Stimulated activated CD8-positive, alpha-beta memory T cell treated with anti-CD3 and anti-CD28 coated beads, Interleukin-4, amount 100 ng/mL, for 24 hours (primary cell): ENCODE results near the gene GRB10.
"Not testable (repeated sequence)": the region's sequence is repeated elsewhere in the genome, so short reads cannot be mapped to it uniquely, and the experiment has no call there.

Experiments used
- DNase-seq: peaks from one replicate; pipeline ENCODE4 v3.0.0-alpha.2; 2020; ENCODE audit warnings: low read depth

The GRB10 gene

GRCh38 chr7:50743016-50743415, 39.7 kb downstream of the GRB10 start:
- no peak for DNase-seq

GRCh38 chr7:50742401-50742800, 40.3 kb downstream of the GRB10 start:
- DNase-seq = no peak

- peak; percentile 30 for DNase-seq
Observed at GRCh38 chr7:50739744-50740435, 42.8 kb downstream of the GRB10 start.

GRCh38 chr7:50738932-50739331, 43.8 kb downstream of the GRB10 start:
- DNase-seq = no peak

- not testable (repeated sequence) for DNase-seq
Observed at GRCh38 chr7:50735836-50736235, 46.9 kb downstream of the GRB10 start.

- no peak for DNase-seq
Observed at GRCh38 chr7:50735333-50735732, 47.4 kb downstream of the GRB10 start.

GRCh38 chr7:50734246-50734645, 48.5 kb downstream of the GRB10 start:
- DNase-seq = no peak

GRCh38 chr7:50733552-50733951, 49.1 kb downstream of the GRB10 start:
- DNase-seq = no peak

- DNase-seq = no peak
Observed at GRCh38 chr7:50731703-50732582, 50.8 kb downstream of the GRB10 start.

- no peak for DNase-seq
Observed at GRCh38 chr7:50730446-50731400, 52.0 kb downstream of the GRB10 start.

GRCh38 chr7:50729962-50730361, 52.7 kb downstream of the GRB10 start:
- no peak for DNase-seq

GRCh38 chr7:50728184-50728583, 54.5 kb downstream of the GRB10 start:
- DNase-seq = no peak

- no peak for DNase-seq
Observed at GRCh38 chr7:50727711-50728110, 55.0 kb downstream of the GRB10 start.

GRCh38 chr7:50727072-50727471, 55.6 kb downstream of the GRB10 start:
- no peak for DNase-seq

GRCh38 chr7:50725774-50726173, 56.9 kb downstream of the GRB10 start:
- DNase-seq = no peak

GRCh38 chr7:50724526-50725520, 57.9 kb downstream of the GRB10 start:
- no peak for DNase-seq

GRCh38 chr7:50723888-50724287, 58.8 kb downstream of the GRB10 start:
- DNase-seq = no peak

- no peak for DNase-seq
Observed at GRCh38 chr7:50723173-50723572, 59.5 kb downstream of the GRB10 start.

GRCh38 chr7:50721661-50722259, 60.9 kb downstream of the GRB10 start:
- DNase-seq = no peak

GRCh38 chr7:50721160-50721559, 61.5 kb downstream of the GRB10 start:
- no peak for DNase-seq

- no peak for DNase-seq
Observed at GRCh38 chr7:50720295-50720694, 62.4 kb downstream of the GRB10 start.
